ENCODE results near the gene PLAGL1.
"Not testable (repeated sequence)": the region's sequence is repeated elsewhere in the genome, so short reads cannot be mapped to it uniquely, and the experiment has no call there.

The PLAGL1 gene
- total RNA-seq = 0.96 to 8.6 (median 1.3) reads per million in 3 experiments

GRCh38 chr6:144008120-144008811 is at the start of gene PLAGL1:
Gene PLAGL1, minus strand, starts transcription at chr6:144008259. Its CDS starts 60,123 bp downstream, at chr6:143948136.
- DNase-seq = no peak

GRCh38 chr6:144055121-144055931 is 47.3 kb upstream of the PLAGL1 start:
- DNase-seq = peak; percentile 67

- DNase-seq = no peak
Observed at GRCh38 chr6:144053601-144054000, 45.5 kb upstream of the PLAGL1 start.

GRCh38 chr6:144052488-144052887 is 44.4 kb upstream of the PLAGL1 start:
- no peak for DNase-seq

GRCh38 chr6:144049386-144049785 is 41.3 kb upstream of the PLAGL1 start:
- no peak for DNase-seq

- DNase-seq = no peak
Observed at GRCh38 chr6:144047688-144048087, 39.6 kb upstream of the PLAGL1 start.

GRCh38 chr6:144046672-144047071 is 38.6 kb upstream of the PLAGL1 start:
- DNase-seq = not testable (repeated sequence)

- not testable (repeated sequence) for DNase-seq
Observed at GRCh38 chr6:144044989-144045388, 36.9 kb upstream of the PLAGL1 start.

- no peak for DNase-seq
Observed at GRCh38 chr6:144036835-144037195, 28.8 kb upstream of the PLAGL1 start.

GRCh38 chr6:144036064-144036834 is 28.2 kb upstream of the PLAGL1 start:
- DNase-seq = no peak

- DNase-seq = no peak
Observed at GRCh38 chr6:144035416-144035815, 27.4 kb upstream of the PLAGL1 start.

GRCh38 chr6:144033816-144034735 is 26.0 kb upstream of the PLAGL1 start:
- no peak for DNase-seq

GRCh38 chr6:144029452-144029851 is 21.4 kb upstream of the PLAGL1 start:
- DNase-seq = no peak

- no peak for DNase-seq
Observed at GRCh38 chr6:144027932-144028587, 20.0 kb upstream of the PLAGL1 start.

GRCh38 chr6:144023216-144023615 is 15.2 kb upstream of the PLAGL1 start:
- no peak for DNase-seq

GRCh38 chr6:144019929-144020328 is 11.9 kb upstream of the PLAGL1 start:
- no peak for DNase-seq

- DNase-seq = no peak
Observed at GRCh38 chr6:144017166-144018094, 9.4 kb upstream of the PLAGL1 start.

- peak; percentile 43 for DNase-seq
Observed at GRCh38 chr6:144013486-144013909, 5.4 kb upstream of the PLAGL1 start.

- no peak for DNase-seq
Observed at GRCh38 chr6:144012534-144012933, 4.5 kb upstream of the PLAGL1 start.

GRCh38 chr6:144009628-144010027 is 1.6 kb upstream of the PLAGL1 start:
- not testable (repeated sequence) for DNase-seq

Data from central memory CD4-positive, alpha-beta T cell (primary cell).